ENCODE results near the gene NSL1. TPM values are rescaled to one million over a fixed set of nuclear protein-coding genes. Genes with fewer than 3 reads are reported as not detected.

NSL1 gene
- total RNA-seq, 4 donors from 2014 or later, result 28.8 to 44.7 (median 32.6) TPM

DNA sequence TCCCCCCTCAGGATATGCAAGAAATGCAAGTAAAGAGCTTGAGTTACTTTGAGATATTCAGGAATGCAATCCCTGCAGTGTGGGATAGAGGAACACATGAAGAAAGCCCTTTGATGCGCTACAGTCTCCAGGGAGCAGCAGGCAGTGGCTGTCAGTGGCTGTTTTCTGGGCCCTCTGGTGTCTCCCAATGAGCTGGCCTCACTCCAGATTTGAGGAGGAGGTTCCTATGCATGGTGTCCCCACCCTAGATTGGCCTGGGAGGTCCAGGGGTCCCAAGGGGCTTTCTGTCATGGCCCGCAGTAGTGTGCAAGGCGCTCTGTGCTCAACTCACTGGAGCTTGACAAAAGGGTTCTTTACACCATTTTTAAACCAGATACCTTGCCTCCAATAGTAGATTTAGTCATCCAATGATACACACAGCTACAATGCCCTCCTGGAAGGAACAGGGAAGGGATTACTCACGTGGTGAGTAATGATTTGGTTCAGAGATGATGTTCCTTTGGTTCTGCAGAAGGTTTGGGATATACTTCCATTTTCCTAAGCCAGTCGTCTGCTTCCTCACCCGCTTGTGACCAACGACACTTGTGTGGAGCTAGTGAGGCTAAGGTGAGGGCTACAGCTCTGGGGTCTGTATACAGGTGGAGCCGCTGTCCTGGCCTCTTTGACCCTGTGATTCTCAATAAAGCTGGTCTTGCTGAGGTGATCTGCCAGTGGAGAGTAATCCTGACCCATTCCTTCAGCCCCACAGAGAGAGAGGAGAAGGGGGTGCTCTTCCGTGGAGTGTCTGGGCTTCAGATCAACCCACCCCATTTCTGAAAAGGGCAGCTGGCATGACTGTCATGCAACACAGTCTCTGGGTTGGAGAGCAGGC is 98.6 kb downstream of the NSL1 start:
- Histone ChIP-seq H3K9me3 (no peaks in the 10 kb centered on the region), H3K36me3 (no peaks in the 10 kb centered on the region), H3K4me3 (no peak overlapping the region), H3K27ac (no peak overlapping the region), H3K27me3 (no peaks in the 10 kb centered on the region), H3K4me1 (no peaks in the 10 kb centered on the region)
- no peak for DNase-seq (ENCODE audit: low spot score in 2 of 2)
- 91 to 94% methylated on average over 9 of the region's 9 CpGs for WGBS, 2 donors
- TF ChIP-seq EP300 (IDR thresholded peaks at IDR 0.05) (no peak), POLR2A (IDR thresholded peaks at IDR 0.05) (no peak), CTCF (IDR thresholded peaks at IDR 0.05) (no peak)

- Histone ChIP-seq H3K9me3 (no peaks in the 10 kb centered on the region), H3K4me1 (no peaks in the 10 kb centered on the region), H3K4me3 (no peak overlapping the region), H3K36me3 (peaks cover 0 to 2% (median 0%) of the 10 kb centered on the region in 3 donors), H3K27ac (no peak overlapping the region), H3K27me3 (no peaks in the 10 kb centered on the region)
- 81 to 84% methylated on average over 8 to 9 of the region's 9 CpGs for WGBS, 2 donors
- TF ChIP-seq CTCF (IDR thresholded peaks at IDR 0.05), result no peak
- TF ChIP-seq EP300 (IDR thresholded peaks at IDR 0.05), result no peak
- TF ChIP-seq POLR2A (IDR thresholded peaks at IDR 0.05), result no peak
- DNase-seq (ENCODE audit: low spot score in 2 of 2), result no peak
Measured at GRCh38 chr1:212691561-212692071, 100.0 kb downstream of the NSL1 start.

GRCh38 chr1:212690816-212691403 is 100.7 kb downstream of the NSL1 start:
- DNase-seq (ENCODE audit: low spot score in 2 of 2), result no peak
- Histone ChIP-seq H3K4me1 (no peaks in the 10 kb centered on the region), H3K27me3 (no peaks in the 10 kb centered on the region), H3K36me3 (peaks cover 0 to 8% (median 0%) of the 10 kb centered on the region in 3 donors), H3K4me3 (no peak overlapping the region), H3K27ac (no peak overlapping the region), H3K9me3 (no peaks in the 10 kb centered on the region)
- WGBS, 2 donors, result 88 to 95% methylated on average over 2 to 4 of the region's 4 CpGs
- no peak for TF ChIP-seq POLR2A (IDR thresholded peaks at IDR 0.05)
- TF ChIP-seq EP300 (IDR thresholded peaks at IDR 0.05), result no peak
- TF ChIP-seq CTCF (IDR thresholded peaks at IDR 0.05), result no peak

DNA sequence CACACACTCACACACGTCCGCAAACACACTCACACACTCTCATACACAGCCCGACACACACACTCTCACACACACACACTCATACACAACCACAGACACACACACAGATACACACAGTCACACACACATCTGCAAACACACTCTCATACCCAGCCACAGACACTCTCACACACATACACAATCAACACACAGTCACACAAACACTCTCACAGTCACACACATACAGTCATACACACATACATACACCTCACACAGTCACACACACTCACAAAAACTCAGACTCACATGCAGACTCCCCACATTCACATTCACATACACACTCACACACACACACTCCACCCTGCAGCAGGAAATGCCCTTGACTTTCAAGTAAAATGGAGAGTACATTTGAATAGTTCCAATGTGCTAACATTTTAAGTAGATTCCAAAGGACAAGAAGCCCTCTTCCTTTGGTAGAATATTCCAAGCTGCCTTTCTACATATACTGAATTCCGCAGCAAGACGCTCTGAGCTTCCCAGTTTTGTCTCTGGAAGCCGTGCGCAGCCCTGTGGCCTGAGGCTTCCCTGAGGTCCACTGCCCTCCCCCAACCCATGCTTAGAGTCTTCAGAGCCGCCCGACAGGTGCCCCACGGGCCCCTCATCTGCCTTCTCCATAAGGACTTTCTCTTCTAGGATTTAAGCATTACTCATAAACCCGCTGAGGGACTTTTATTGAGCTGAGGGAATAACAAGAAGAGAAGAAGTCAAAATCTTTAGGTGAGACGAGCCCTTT is 101.6 kb downstream of the NSL1 start:
- Histone ChIP-seq H3K27ac (no peak overlapping the region), H3K4me1 (no peaks in the 10 kb centered on the region), H3K4me3 (no peak overlapping the region), H3K9me3 (no peaks in the 10 kb centered on the region), H3K36me3 (peaks cover 0 to 8% (median 0%) of the 10 kb centered on the region in 3 donors), H3K27me3 (no peaks in the 10 kb centered on the region)
- 75 to 79% methylated on average over 12 of the region's 12 CpGs for WGBS, 2 donors
- no peak for TF ChIP-seq EP300 (IDR thresholded peaks at IDR 0.05)
- no peak for TF ChIP-seq POLR2A (IDR thresholded peaks at IDR 0.05)
- no peak for TF ChIP-seq CTCF (IDR thresholded peaks at IDR 0.05)
- DNase-seq (ENCODE audit: low spot score in 2 of 2), result no peak

Measured in tibial nerve (tissue), 4 donors.